ENCODE measurements around the gene TPM1.

The TPM1 gene

GRCh38 chr15:63016234-63016633, 26.3 kb upstream of the TPM1 start:
- DNase-seq (ENCODE audit: low read depth): no peak

GRCh38 chr15:63018639-63019038, 23.9 kb upstream of the TPM1 start:
- DNase-seq (ENCODE audit: low read depth): peak; percentile 48

- peak; percentile 83 for DNase-seq (ENCODE audit: low read depth)
These were observed 22.9 kb upstream of the TPM1 start for GRCh38 chr15:63019511-63020109.

GRCh38 chr15:63020128-63020527, 22.4 kb upstream of the TPM1 start:
- no peak for DNase-seq (ENCODE audit: low read depth)

- DNase-seq (ENCODE audit: low read depth): no peak
These were observed 21.7 kb upstream of the TPM1 start for GRCh38 chr15:63020759-63021430.

GRCh38 chr15:63022181-63022580, 20.4 kb upstream of the TPM1 start:
- DNase-seq (ENCODE audit: low read depth): no peak

GRCh38 chr15:63022663-63023062, 19.9 kb upstream of the TPM1 start:
- peak; percentile 47 for DNase-seq (ENCODE audit: low read depth)

GRCh38 chr15:63023351-63023945, 19.1 kb upstream of the TPM1 start:
- peak; percentile 98 for DNase-seq (ENCODE audit: low read depth)

- DNase-seq (ENCODE audit: low read depth): no peak
These were observed 17.1 kb upstream of the TPM1 start for GRCh38 chr15:63025460-63025859.

GRCh38 chr15:63027646-63028045, 14.9 kb upstream of the TPM1 start:
- no peak for DNase-seq (ENCODE audit: low read depth)

GRCh38 chr15:63028442-63029110, 14.0 kb upstream of the TPM1 start:
- DNase-seq (ENCODE audit: low read depth): no peak

GRCh38 chr15:63029676-63030075, 12.9 kb upstream of the TPM1 start:
- no peak for DNase-seq (ENCODE audit: low read depth)

GRCh38 chr15:63030101-63030551, 12.4 kb upstream of the TPM1 start:
- DNase-seq (ENCODE audit: low read depth): peak; percentile 84

GRCh38 chr15:63034578-63034977, 8.0 kb upstream of the TPM1 start:
- no peak for DNase-seq (ENCODE audit: low read depth)

- no peak for DNase-seq (ENCODE audit: low read depth)
These were observed 7.3 kb upstream of the TPM1 start for GRCh38 chr15:63035253-63035652.

GRCh38 chr15:63035977-63036376, 6.6 kb upstream of the TPM1 start:
- DNase-seq (ENCODE audit: low read depth): no peak

GRCh38 chr15:63037976-63038720, 4.4 kb upstream of the TPM1 start:
- peak; percentile 73 for DNase-seq (ENCODE audit: low read depth)

GRCh38 chr15:63038926-63039673, 3.4 kb upstream of the TPM1 start:
- peak; percentile 94 for DNase-seq (ENCODE audit: low read depth)

- DNase-seq (ENCODE audit: low read depth): no peak
These were observed 2.7 kb upstream of the TPM1 start for GRCh38 chr15:63039811-63040210.

- DNase-seq (ENCODE audit: low read depth): no peak
These were observed 2.0 kb upstream of the TPM1 start for GRCh38 chr15:63040509-63040908.

- DNase-seq (ENCODE audit: low read depth): peak; percentile 16
These were observed 1.6 kb upstream of the TPM1 start for GRCh38 chr15:63040954-63041353.

Measured in EH (cell line).